Measurements from ENCODE around the gene ADGRD1.
A peak's percentile ranks its signal among the peaks of the same experiment; 100 is the strongest.

The ADGRD1 gene

GRCh38 chr12:131074221-131075083 lies 120.7 kb downstream of the ADGRD1 start:
- peak; percentile 91 for DNase-seq (ENCODE audit: low spot score)

- no peak for DNase-seq (ENCODE audit: low spot score)
Observed at GRCh38 chr12:131075194-131075593, 121.5 kb downstream of the ADGRD1 start.

GRCh38 chr12:131075611-131076010 lies 121.9 kb downstream of the ADGRD1 start:
- DNase-seq (ENCODE audit: low spot score) = no peak

GRCh38 chr12:131076296-131076695 lies 122.6 kb downstream of the ADGRD1 start:
- DNase-seq (ENCODE audit: low spot score) = no peak

DNA sequence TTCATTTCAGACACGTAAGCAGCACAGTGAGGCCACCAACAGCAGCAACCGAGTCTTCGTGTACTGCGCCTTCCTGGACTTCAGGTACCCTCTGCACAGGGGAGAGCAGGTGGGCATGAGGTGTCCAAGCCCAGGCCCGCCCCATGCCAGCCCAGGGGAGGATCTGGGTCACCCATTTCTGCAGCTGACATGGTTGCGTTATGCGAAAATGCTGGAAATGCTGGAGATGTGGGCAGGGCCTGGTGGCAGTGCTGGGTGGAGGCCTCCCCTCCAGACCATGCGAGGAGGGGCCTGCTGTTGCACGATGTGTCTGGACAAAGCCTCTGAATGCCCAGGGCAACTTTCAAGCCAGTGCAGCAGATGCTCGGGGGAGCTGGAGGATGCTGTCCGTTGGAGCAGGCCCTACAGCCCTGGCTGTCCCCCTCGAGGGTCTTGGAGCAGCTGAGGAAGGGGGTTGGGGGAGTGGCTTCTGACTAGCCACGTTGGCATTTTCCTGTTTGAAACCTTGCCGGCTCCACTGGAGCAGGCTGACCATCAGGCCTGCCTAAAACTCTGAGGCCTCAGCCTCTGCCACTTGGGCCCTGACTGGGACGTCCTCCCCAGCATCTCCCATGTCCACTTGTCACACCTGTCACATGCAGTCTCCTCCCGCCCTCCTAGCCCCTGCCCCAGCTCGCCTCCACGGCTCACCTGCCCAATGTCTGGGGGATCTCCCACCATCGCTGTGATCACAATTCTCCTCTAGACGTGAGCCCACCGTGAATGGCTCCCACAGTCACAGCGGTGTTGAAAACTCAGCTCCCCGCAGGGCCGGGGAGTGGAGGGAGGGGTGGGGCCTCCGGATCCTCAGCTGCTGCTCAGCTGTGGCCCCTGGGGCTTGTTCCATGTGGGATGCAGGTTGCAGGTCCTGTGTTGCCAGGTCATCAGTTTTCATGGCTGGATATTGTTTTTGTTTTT lies 123.4 kb downstream of the ADGRD1 start:
- DNase-seq (ENCODE audit: low spot score) = no peak

DNA sequence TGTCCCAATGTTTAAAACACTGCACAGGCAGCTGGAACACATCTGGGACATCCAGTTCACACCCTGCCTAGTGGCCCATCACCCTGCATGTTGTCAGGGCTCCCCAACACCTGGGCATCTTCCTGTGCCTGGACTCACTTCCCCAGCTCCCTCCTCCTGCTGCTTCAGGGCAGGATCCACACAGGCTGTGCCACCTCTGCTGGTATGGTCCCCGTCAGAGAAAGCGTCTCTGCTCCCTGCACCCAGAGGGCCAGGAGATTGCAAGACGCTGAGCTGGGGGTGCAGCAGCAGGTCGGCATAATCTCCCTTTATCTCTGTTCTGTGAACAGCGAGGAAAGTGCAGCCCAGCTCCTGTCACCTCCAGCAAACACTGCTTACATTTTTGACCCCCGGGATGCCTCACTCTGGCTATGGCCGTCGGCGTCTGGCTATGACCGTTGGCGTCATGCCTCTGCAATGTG lies 124.3 kb downstream of the ADGRD1 start:
- DNase-seq (ENCODE audit: low spot score) = no peak

DNA sequence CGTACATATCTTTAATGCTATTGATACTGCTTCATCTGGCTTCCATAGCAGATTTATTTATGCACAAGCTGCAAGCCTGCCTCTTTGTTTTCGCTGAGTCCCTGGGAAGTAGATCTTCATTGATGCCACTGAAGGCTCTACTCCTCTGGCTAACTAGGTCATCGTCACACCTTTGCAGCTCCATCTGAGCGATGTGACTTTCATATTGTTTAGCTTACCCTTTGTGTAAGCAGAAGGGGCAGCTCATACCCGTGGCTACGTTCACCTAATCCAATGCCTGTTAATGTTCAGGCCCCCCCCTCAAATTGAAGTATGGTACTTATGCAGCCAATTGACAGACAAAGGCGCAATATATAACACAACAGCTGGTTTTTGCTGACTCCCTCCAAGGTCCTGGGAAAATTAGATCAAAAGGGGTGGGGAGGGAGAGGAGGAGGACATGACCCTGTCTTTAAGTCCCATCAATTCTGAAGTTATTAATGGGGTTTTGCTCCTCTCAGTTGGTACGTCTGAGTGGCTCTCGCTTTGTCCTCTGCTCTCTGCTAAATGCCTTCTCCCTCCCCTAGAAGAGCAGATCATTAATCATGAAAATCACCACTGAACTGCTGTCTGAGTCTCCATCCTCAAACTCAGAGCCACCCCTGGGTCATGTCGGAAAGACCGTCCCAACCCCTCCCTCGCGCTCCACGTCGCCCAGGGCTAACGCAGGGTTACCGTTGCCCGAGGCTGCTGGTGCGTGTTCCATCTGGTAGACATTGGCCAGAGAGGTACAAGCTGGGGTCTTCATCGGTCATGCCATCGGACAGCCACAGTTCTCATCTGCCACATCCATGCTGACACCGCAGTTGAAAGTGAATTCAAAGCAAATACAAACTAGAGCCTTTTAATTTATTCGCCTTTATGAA lies 128.8 kb downstream of the ADGRD1 start:
- no peak for DNase-seq (ENCODE audit: low spot score)

- DNase-seq (ENCODE audit: low spot score) = no peak
Observed at GRCh38 chr12:131084341-131085011, 130.8 kb downstream of the ADGRD1 start.

DNA sequence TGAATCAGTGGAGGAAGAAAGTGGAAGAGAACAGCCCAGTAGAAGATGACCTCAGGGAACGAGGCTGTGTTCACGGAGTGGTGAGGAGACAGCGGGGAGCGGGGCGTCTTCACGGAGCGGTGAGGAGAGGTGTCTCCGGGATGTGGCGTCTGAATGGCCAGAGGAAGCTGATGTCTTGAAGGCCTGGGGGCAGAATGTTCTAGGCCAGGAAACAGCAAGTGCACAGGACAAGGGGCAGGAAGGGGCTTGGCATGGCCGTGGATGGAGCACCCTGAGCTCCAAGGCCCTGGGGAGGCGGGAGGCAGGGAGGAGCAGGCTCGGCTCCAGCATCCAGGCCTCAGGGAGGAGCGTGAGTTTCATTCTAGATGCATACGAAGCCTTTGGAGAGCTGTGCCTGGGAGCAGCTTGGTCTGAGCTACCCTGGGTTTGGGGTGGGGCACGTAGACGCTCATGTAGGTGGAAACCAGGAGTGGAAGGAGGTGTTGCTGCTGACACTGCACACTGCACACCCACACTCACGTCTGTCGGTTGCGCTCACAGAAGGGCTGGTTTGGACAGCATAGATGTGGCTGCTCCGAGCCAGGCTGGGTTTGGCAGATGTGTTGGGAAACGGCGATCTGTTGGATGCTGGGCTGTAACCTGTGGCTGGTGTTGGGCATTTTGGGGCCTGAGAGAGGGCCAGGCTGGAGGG lies 131.6 kb downstream of the ADGRD1 start:
- DNase-seq (ENCODE audit: low spot score) = no peak

GRCh38 chr12:131085816-131086591 lies 132.3 kb downstream of the ADGRD1 start:
- no peak for DNase-seq (ENCODE audit: low spot score)

GRCh38 chr12:131087302-131087818 lies 133.7 kb downstream of the ADGRD1 start:
- no peak for DNase-seq (ENCODE audit: low spot score)

- DNase-seq (ENCODE audit: low spot score) = no peak
Observed at GRCh38 chr12:131087991-131088700, 134.4 kb downstream of the ADGRD1 start.

DNA sequence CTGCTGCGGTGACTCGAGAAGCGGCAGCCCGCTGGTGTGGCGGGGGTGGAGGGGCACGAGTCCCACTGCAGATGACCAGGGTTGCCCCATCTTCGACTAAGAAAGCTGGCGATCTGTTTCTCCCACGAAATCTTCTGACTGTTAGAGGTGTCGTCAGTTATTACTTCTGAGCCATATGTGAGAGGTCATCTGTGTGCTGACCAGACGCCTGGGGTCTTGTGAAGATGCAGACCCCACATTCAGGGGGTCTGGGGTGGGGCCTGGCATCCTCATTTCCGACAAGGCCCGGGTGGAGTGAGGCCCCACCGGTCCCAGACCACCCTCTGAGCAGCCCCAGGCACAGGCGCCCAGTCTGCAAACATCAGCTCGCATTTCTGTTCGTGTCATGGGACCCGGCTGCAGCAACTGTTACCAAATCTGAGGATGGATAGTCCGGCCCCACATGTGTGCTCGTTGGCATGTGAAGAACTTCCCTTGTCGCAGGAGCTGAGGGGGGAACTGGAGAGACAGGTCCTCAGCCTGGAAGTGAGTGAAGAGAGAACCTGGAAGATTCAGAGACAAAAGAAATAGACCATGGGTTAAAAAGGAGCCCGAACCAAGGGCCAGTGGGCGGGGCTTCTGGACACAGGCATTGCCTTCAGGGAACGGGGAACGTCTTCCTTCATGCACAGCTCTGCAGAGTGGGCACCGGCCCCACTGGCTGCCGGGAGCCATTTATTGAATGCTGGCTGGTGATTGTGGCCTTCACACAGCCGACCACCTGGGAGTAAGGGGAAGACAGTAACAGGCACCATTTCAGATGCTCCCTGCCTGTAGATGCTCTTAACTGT lies 135.2 kb downstream of the ADGRD1 start:
- no peak for DNase-seq (ENCODE audit: low spot score)

DNA sequence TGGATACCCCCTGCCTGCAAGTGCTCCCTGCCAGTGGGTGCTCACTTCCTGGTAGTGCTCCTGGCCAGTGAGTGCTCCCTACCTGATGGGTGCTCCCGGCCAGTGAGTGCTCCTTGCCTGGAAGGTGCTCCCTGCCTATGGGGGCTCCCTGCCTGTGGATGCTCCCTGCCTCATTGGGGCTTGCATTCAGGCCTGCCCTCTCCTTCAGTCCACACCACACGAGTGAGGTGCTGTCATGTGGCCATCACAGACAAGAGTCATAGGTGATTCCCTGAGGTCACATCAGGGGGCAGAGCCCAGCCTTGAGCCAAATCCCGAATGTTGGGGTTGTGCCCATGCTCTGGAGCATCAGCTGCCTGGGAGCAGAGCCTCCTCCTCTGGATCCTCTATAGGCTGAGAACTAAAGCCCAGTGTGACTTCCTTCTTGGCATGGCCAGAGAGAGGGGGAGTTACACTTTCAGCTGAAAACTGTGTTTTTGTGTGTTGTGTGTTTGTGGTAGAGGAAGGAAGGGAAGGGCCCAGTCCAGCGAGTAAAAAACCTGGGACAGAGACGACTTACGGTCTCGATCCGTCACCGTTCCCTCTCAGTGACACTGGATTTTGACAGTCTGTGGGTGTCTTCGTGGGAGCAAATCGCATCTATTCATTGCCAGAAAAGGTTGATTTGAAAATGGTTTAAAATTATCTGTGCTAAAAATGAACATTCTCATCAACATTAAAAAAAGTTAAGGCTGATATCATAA lies 136.0 kb downstream of the ADGRD1 start:
- DNase-seq (ENCODE audit: low spot score) = no peak

GRCh38 chr12:131090274-131091210 lies 136.8 kb downstream of the ADGRD1 start:
- no peak for DNase-seq (ENCODE audit: low spot score)

- DNase-seq (ENCODE audit: low spot score) = no peak
Observed at GRCh38 chr12:131091413-131091975, 137.8 kb downstream of the ADGRD1 start.
